ENCODE data around the gene NTS. TPM values are rescaled to one million over a fixed set of nuclear protein-coding genes. Genes with fewer than 3 reads are reported as not detected.

NTS gene
- total and polyA plus RNA-seq, 12 donors: 0.07 to 0.39 (median 0.20) TPM; not detected in 8

DNA sequence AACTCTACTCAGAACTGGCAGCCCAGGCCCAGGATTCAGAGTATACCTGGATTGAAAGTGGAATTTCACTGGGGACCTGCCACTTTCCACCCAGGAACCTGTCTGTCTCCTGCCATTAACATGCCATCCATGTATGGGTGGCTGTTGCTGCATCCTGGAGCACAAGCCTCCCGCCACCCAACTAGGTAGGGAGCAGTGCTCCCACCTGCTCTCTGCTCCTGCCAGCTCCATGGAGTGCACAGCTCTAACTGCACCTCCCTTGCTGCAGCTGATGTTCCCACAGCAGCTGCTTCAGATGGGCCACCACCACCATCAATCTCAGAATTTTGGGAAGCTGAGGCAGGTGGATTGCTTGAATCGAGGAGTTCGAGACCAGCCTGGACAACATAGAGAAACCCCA, 17.1 kb upstream of the NTS start:
- no peak for DNase-seq
- ATAC-seq: peak in 1 of 8 donors; percentile 29
- no peak overlapping the region for H3K27ac ChIP-seq
- H3K4me1 ChIP-seq: no peaks in the 10 kb centered on the region
- no peaks in the 10 kb centered on the region for H3K36me3 ChIP-seq
- H3K4me3 ChIP-seq: no peak overlapping the region
- TF ChIP-seq, protein P1, sequence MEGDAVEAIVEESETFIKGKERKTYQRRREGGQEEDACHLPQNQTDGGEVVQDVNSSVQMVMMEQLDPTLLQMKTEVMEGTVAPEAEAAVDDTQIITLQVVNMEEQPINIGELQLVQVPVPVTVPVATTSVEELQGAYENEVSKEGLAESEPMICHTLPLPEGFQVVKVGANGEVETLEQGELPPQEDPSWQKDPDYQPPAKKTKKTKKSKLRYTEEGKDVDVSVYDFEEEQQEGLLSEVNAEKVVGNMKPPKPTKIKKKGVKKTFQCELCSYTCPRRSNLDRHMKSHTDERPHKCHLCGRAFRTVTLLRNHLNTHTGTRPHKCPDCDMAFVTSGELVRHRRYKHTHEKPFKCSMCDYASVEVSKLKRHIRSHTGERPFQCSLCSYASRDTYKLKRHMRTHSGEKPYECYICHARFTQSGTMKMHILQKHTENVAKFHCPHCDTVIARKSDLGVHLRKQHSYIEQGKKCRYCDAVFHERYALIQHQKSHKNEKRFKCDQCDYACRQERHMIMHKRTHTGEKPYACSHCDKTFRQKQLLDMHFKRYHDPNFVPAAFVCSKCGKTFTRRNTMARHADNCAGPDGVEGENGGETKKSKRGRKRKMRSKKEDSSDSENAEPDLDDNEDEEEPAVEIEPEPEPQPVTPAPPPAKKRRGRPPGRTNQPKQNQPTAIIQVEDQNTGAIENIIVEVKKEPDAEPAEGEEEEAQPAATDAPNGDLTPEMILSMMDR (IDR thresholded peaks at IDR 0.05): no peak
- peaks cover 0 to 3% (median 0%) of the 10 kb centered on the region in 11 donors for H3K9me3 ChIP-seq
- H3K27me3 ChIP-seq: no peaks in the 10 kb centered on the region
- 80% methylated on average over 3 of the region's 3 CpGs for WGBS, 2 donors
- intact Hi-C loops (cut with DNase I): no loop called here

GRCh38 chr12:85865890-85866289, 8.2 kb upstream of the NTS start:
- no peak overlapping the region for H3K27ac ChIP-seq
- no peaks in the 10 kb centered on the region for H3K27me3 ChIP-seq
- ATAC-seq (peak in 7 of 8 donors; percentile 33 to 79 (median 48)), DNase-seq (peak in 1 of 2 donors; percentile 23)
- 71 to 73% methylated on average over 6 of the region's 6 CpGs for WGBS, 2 donors
- TF ChIP-seq, protein P1 (IDR thresholded peaks at IDR 0.05): no peak
- H3K4me3 ChIP-seq: no peak overlapping the region
- intact Hi-C loops (cut with DNase I): loop anchor here (2.0 to 10.0 kb wide), 10 partner anchors 34 to 399 kb away; no protein-coding TSS in a partner anchor
- peaks cover 0 to 7% (median 0%) of the 10 kb centered on the region in 9 donors for H3K4me1 ChIP-seq
- no peaks in the 10 kb centered on the region for H3K36me3 ChIP-seq
- peaks cover 0 to 6% (median 0%) of the 10 kb centered on the region in 11 donors for H3K9me3 ChIP-seq

- peaks cover 0 to 7% (median 0%) of the 10 kb centered on the region in 9 donors for H3K4me1 ChIP-seq
- WGBS, 2 donors: 32 to 34% methylated on average over 5 of the region's 5 CpGs
- no peaks in the 10 kb centered on the region for H3K27me3 ChIP-seq
- TF ChIP-seq, protein P1 (IDR thresholded peaks at IDR 0.05): peak; percentile 66 to 89 (median 80)
- peak in 1 of 2 donors; percentile 41 for DNase-seq
- no peaks in the 10 kb centered on the region for H3K36me3 ChIP-seq
- peaks cover 0 to 6% (median 0%) of the 10 kb centered on the region in 11 donors for H3K9me3 ChIP-seq
- peak in 7 of 8 donors; percentile 78 to 90 (median 83) for ATAC-seq
- intact Hi-C loops (cut with DNase I): loop anchor here (1.0 to 10.0 kb wide), 11 partner anchors 35 to 400 kb away; no protein-coding TSS in a partner anchor
- H3K27ac ChIP-seq: peak overlapping the region in 2 of 10 donors; percentile 20 to 50
- H3K4me3 ChIP-seq: peak overlapping the region in 4 of 10 donors; percentile 5 to 28 (median 12)
Measured at GRCh38 chr12:85866986-85867776, 6.9 kb upstream of the NTS start.

DNA sequence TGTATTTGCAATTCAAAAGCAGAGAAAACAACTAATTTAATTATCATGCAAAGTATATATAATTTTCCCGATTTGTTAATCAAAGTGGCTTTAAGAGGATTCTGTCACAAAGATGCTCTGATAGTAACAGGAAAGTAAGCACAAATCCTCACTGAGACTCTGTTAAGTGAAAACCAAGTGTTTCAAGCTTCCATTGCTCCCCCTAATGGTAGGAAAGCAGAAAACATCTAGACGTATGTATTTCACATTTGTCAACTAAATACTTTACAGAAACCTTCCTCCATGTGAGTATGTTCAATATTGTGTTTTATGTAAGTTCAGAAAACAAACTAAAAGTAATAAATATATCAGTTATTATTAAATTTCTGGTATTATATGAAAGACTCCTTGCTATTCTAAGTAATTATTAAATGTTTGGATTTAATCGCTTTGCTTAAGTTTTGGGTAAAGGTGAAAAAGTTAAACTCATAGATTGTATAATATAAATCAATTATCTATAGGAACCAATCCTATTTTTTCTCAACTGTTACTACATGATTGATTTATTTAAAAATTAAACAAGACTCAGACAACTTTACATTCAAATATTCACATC, 1.5 kb upstream of the NTS start:
- no peak overlapping the region for H3K4me3 ChIP-seq
- whole genome bisulfite sequencing, 2 donors: 33% methylated on average over 3 of the region's 3 CpGs
- H3K4me1 ChIP-seq: no peaks in the 10 kb centered on the region
- peak in 1 of 8 donors; percentile 58 for ATAC-seq
- H3K9me3 ChIP-seq: no peaks in the 10 kb centered on the region
- intact Hi-C loops (cut with DNase I): loop anchor here in 5 of 10 donors (2.0 to 5.0 kb wide), 4 partner anchors 300 to 405 kb away; no protein-coding TSS in a partner anchor
- DNase-seq: no peak
- H3K27ac ChIP-seq: no peak overlapping the region
- H3K27me3 ChIP-seq: peaks cover 0 to 2% (median 0%) of the 10 kb centered on the region in 7 donors
- TF ChIP-seq, protein P1 (IDR thresholded peaks at IDR 0.05): peak; percentile 44 to 85 (median 72)
- H3K36me3 ChIP-seq: no peaks in the 10 kb centered on the region
